OCI-LY3 (cell line): ENCODE results near the gene UST.

Source experiments
- EZH2phosphoT487 ChIP-seq: fragments of 200-600 bp; shearing (Covaris generic); IDR thresholded peaks from 2 replicates; pipeline ENCODE4 v1.6.1; 2018; ENCODE audit warnings: antibody characterized with exemption, mixed run types, low read depth
- TF ChIP-seq, protein P1 (sequence below): fragments of 200-600, 300-600 bp; sonication (generic); IDR thresholded peaks from 2 replicates; pipeline ENCODE4 v1.5.1; 2014; ENCODE audit warnings: antibody characterized with exemption, low read length, low read depth

DNA sequence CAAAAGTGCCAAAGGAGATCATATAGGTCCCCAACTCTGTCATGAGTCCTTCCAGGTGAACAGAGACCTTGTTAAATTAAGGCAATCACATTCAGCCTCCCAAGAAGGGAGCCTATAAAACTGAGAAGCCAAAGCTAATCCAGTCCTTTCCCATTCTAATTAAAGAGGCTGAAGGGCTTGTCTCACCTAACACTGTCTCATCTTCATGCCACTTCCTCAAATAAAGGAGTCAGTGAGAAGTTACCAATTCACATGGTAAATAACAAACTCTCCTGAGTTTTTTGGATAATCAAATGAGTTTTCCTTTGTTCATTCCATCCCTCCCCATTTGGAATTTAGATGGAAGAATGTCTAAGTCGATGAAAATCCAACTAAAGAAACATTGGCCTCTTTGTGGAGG lies 242.8 kb downstream of the UST start:
- TF ChIP-seq, protein P1, sequence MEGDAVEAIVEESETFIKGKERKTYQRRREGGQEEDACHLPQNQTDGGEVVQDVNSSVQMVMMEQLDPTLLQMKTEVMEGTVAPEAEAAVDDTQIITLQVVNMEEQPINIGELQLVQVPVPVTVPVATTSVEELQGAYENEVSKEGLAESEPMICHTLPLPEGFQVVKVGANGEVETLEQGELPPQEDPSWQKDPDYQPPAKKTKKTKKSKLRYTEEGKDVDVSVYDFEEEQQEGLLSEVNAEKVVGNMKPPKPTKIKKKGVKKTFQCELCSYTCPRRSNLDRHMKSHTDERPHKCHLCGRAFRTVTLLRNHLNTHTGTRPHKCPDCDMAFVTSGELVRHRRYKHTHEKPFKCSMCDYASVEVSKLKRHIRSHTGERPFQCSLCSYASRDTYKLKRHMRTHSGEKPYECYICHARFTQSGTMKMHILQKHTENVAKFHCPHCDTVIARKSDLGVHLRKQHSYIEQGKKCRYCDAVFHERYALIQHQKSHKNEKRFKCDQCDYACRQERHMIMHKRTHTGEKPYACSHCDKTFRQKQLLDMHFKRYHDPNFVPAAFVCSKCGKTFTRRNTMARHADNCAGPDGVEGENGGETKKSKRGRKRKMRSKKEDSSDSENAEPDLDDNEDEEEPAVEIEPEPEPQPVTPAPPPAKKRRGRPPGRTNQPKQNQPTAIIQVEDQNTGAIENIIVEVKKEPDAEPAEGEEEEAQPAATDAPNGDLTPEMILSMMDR: no peak
- TF ChIP-seq EZH2phosphoT487: no peak
